ENCODE data around the gene DHCR7.

The DHCR7 gene, protein sequence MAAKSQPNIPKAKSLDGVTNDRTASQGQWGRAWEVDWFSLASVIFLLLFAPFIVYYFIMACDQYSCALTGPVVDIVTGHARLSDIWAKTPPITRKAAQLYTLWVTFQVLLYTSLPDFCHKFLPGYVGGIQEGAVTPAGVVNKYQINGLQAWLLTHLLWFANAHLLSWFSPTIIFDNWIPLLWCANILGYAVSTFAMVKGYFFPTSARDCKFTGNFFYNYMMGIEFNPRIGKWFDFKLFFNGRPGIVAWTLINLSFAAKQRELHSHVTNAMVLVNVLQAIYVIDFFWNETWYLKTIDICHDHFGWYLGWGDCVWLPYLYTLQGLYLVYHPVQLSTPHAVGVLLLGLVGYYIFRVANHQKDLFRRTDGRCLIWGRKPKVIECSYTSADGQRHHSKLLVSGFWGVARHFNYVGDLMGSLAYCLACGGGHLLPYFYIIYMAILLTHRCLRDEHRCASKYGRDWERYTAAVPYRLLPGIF

GRCh38 chr11:71448257-71449171 is at the start of gene DHCR7:
DHCR7 (minus strand) TSS chr11:71448393; CDS start chr11:71444952, 3,441 bp downstream.
- DNase-seq (ENCODE audit: low spot score): peak; percentile 100

- DNase-seq (ENCODE audit: low spot score): no peak
Observed at GRCh38 chr11:71496421-71496820, 48.2 kb upstream of the DHCR7 start.

- DNase-seq (ENCODE audit: low spot score): no peak
Observed at GRCh38 chr11:71495286-71496230, 47.4 kb upstream of the DHCR7 start.

DNA sequence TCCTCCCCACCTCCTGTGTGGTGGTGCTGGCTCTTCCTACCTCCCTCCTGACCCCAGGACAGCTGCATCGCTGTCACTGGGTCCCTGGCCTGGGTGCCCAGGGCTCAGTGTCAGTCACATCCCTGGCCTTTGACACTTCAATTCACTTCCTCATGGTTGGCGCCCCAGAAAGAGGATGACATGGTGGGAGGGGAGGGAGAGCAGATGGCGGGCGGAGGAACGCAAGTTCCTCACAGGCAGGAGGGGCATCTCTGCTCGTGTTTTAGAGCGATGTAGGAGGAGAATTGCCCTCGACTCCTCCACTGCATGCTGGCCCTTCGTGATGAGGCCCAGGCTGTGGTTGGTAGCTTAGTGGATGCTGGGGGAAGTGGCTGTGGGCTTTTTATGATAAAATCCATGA is 43.7 kb upstream of the DHCR7 start:
- DNase-seq (ENCODE audit: low spot score): no peak

DNA sequence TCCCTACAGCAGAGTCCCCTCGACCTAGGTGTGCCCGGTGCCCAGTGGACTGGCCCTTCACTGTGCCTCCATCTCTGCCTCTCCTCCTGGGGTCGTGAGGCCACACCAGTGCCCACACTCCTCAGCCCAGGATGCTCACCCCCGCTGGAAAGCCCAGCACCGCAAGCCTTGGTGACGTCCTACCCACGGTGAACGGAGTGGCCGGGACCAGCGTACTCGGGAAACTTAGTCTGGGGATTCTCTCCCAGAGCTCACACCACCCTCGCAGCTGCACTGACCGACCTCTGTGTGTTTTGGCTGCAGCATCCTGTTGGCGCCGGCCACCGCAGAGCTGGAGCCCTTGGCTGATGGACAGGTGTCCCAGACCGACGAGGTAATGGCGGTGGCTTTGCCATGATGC is 43.3 kb upstream of the DHCR7 start:
- no peak for DNase-seq (ENCODE audit: low spot score)

GRCh38 chr11:71490731-71491390 is 42.7 kb upstream of the DHCR7 start:
- DNase-seq (ENCODE audit: low spot score): no peak

- no peak for DNase-seq (ENCODE audit: low spot score)
Observed at GRCh38 chr11:71490044-71490730, 42.0 kb upstream of the DHCR7 start.

GRCh38 chr11:71489311-71490043 is 41.3 kb upstream of the DHCR7 start:
- DNase-seq (ENCODE audit: low spot score): no peak

- DNase-seq (ENCODE audit: low spot score): no peak
Observed at GRCh38 chr11:71488681-71489270, 40.6 kb upstream of the DHCR7 start.

- no peak for DNase-seq (ENCODE audit: low spot score)
Observed at GRCh38 chr11:71486320-71486719, 38.1 kb upstream of the DHCR7 start.

DNA sequence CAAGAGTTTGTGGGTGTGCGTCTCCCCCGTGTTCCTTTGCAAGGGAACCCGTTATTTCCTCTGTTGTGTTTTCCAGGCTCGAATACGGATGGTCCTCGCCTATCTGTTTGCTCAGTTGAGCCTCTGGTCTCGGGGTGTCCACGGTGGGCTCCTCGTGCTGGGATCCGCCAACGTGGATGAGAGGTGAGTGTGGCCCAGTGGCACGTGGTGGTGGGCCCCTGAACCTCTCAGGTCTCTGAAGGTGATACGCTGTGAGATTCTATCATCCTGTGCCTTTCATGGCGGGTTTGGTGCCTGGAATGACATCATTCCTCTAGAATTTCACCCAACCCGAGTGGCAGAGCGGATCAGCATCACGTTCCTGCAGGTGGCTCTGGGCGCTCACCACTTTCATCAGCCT is 37.3 kb upstream of the DHCR7 start:
- DNase-seq (ENCODE audit: low spot score): no peak

DNA sequence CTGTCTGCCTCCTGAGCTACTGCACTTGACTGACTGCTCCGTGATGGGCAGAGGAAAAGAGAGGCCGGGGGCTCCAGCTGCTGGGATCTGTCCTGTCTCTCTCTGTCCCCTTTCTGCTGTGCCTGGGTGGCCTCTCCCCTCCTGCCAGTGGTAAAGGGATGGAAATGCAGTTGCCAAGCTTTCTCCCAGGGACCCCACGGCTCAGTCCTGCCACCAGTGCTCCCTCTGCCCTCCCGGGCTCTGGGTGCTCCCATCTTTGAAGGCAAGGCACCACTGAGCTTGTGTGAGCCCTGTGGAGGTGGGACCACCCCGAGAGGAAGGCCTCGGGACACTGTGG is 36.8 kb upstream of the DHCR7 start:
- no peak for DNase-seq (ENCODE audit: low spot score)

- DNase-seq (ENCODE audit: low spot score): no peak
Observed at GRCh38 chr11:71484248-71485062, 36.3 kb upstream of the DHCR7 start.

- no peak for DNase-seq (ENCODE audit: low spot score)
Observed at GRCh38 chr11:71483692-71484091, 35.5 kb upstream of the DHCR7 start.

GRCh38 chr11:71482746-71483364 is 34.7 kb upstream of the DHCR7 start:
- DNase-seq (ENCODE audit: low spot score): no peak

DNA sequence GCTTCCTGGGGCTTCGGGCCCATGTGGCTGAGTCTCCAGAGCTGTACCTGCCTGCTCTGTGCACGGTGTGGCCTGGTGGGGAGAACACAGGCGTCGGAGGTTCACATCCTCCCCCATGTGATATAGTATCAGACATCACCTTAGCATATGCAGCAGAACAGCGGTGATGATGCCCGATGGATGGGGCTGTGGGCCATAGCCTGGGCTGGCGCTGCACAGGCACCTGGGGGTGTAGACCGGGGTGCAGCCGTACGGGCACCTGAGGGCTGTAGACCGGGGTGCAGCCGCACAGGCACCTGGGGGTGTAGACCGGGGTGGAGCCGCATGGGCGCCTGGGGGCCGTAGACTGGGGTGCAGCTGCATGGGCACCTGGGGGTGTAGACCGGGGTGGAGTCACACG is 34.0 kb upstream of the DHCR7 start:
- DNase-seq (ENCODE audit: low spot score): no peak

GRCh38 chr11:71481101-71481960 is 33.1 kb upstream of the DHCR7 start:
- DNase-seq (ENCODE audit: low spot score): no peak

- no peak for DNase-seq (ENCODE audit: low spot score)
Observed at GRCh38 chr11:71478528-71478840, 30.3 kb upstream of the DHCR7 start.

Measured in GM03348 (cell line).